ENCODE measurements around the gene VAC14.
A peak's percentile ranks its signal among the peaks of the same experiment; 100 is the strongest.
"Not testable (repeated sequence)": the region's sequence is repeated elsewhere in the genome, so short reads cannot be mapped to it uniquely, and the experiment has no call there.

VAC14 gene

DNA sequence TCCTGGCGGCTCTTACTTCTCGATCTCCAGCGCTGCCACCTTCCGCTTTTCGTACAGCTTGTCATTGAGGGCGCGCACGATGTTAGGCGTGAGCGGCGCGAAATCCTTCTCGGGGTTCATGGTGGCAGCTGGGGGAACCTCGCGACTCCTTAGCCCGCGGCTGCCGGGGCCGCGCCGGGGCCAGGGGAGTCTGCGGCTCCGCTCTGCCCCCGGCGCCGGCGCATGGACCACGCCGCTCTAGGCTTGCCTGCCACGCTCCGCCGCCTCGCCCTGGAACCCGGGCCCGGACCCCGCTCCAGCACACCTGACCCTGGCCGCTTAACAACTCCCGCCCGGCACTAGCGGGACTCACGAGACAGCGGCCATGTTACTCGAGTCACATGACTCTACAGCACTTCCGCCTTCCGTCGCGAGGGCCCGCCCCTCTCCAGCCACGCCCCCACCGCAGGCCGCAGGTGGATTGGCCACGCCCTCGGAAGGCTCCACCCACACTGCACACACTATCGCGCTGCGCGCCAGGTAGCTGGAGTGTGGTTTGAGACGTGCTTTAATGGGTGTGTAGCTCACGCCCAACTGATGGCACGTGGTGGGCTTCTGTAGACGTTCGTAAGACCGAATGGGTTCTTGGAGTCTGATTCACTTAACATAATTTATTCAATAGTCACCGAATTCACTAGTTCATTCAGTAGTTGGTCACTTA lies at the start of gene VAC14:
Gene VAC14, minus strand, starts transcription at position 378 of the 700 bp plus-strand sequence. Its CDS starts 258 bp downstream, at position 120.
- DNase-seq (ENCODE audit: low read depth in 2 of 2): peak; percentile 93

DNA sequence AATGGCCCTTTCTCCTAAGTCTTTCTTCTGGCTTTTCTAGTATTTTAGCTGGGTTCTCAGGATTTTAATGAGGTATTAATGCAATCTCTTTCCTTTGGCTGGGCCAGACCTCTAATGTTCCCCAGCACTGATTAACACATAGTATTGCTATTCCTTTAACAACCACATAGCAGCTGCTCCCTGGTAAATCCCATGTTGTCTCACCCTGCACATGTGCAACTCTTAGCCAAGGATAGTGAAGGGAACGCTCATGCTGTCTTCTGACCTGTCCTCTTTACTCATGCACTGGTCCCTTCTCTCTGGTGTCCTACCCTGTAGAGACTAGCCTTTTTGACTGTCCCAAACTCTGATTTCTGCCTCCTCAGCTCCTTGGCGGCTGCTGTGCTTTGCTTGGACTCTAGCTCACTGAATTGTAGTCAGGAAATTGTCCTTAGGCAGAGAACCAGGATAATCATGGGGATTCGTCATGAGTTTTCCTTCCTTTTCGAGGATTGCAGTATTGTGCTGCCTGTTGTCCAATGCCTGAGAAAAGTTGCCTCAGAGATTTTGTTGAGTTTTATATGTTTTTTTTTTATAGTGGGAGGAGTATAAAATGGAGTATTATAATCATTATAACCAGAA lies 22.6 kb upstream of the VAC14 start:
- not testable (repeated sequence) for DNase-seq (ENCODE audit: low read depth in 2 of 2)

DNA sequence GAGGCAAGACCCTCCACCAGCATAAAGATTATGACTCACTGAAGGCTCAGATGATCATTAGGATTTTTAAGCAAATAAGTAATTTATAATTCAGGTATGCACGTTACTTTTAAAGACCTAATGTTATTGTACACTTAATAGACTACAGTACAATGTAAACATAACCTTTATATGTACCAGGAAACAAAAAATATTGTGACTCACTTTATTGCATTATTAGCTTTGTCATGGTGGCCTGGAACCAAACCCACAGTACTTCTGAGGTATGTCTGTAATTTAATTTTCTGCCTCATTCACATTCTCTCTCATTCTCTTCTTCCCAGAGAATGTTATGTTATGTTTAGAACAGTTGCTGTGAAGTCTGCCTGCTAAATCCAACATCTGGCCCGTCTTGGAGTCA lies 21.8 kb upstream of the VAC14 start:
- DNase-seq (ENCODE audit: low read depth in 2 of 2): not testable (repeated sequence)

DNA sequence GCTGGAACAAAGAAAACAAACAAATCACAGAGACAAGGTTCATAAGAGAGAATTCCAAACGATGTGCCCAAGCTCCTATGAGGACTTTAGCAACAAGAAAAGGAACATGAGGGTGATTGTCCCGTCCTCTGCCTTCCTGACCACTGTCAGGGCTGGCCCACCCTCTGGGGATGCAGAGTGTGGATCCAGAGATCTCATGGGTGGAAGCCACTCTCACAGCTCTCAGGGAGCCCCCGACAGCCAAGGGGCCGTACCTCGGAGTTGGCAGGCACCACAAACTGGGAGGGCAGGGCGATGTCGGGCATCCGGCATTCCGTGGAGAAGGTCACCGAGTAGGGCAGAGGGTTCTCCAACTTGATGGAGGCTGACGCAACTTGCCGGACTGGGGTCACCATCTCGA lies 17.1 kb upstream of the VAC14 start:
- DNase-seq (ENCODE audit: low read depth in 2 of 2): not testable (repeated sequence)

- no peak for DNase-seq (ENCODE audit: low read depth in 2 of 2)
Measured at GRCh38 chr16:70809392-70810060, 8.6 kb upstream of the VAC14 start.

DNA sequence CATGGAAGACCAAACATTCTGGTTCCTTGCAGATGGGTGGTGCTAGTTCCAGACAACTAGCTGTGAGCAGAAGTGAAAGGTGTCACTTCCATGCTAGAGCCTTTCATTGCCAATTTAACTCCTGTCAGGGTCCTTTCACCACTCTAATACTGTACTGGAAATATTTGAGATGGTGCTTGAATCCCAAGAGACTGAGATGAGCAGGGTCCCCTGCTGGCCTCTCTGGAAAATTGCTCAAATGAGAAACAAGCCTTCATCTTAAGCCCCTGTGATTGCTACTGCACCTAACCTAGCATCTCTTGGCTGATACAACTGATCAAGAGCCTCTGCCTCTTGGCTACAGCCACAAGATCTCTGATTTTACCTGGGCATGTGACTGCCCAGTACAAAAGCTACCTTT lies 7.4 kb upstream of the VAC14 start:
- DNase-seq (ENCODE audit: low read depth in 2 of 2): no peak

- DNase-seq (ENCODE audit: low read depth in 2 of 2): no peak
Measured at GRCh38 chr16:70805787-70806186, 4.8 kb upstream of the VAC14 start.

DNA sequence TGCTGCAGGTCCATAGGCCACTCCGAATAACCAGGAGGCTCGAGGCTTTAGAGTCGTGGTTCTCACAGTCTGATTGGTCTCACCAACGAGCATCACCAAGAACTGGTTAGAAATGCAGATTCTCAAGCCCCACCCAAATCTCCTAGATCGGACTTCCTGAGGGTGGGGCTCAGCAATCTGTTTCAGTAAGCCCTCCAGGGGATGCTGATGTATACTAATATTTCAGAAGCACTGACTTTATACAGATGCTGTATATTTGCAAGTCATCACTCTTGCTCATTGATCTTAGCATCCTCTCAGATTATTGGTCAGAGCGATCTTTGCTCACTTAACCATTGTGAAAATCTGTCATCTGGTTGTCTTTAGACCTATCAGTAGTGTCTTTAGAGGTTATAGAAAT lies 4.4 kb upstream of the VAC14 start:
- no peak for DNase-seq (ENCODE audit: low read depth in 2 of 2)

- DNase-seq (ENCODE audit: low read depth in 2 of 2): no peak
Measured at GRCh38 chr16:70804734-70805169, 3.8 kb upstream of the VAC14 start.

DNA sequence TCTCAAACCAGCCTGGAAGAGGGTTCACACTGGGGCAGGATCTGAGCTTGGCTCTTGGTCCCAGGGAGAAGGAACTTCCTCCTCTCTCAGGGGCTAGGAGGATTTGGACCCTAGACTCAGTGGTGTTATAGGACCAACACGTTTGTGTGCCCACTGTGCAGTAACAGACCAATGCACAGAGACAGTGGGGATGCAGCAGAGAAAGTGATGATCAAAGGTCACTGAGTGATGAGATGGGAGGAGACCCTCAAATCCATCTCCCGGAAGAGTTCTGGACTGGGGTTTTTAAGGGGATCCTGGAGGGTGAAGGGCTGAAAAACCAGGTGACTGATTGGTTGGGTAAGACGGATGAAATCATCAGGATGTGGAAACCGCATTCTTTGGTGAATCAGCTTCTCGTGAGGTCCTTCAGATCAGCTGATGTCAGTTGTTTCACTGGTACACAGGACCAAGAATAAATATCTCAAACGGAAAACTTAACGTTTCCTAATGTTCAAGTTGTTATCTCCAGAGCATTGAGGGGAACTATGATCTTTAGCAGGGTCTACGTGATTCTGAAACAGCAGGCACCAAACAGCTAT lies 3.3 kb upstream of the VAC14 start:
- DNase-seq (ENCODE audit: low read depth in 2 of 2): no peak

DNA sequence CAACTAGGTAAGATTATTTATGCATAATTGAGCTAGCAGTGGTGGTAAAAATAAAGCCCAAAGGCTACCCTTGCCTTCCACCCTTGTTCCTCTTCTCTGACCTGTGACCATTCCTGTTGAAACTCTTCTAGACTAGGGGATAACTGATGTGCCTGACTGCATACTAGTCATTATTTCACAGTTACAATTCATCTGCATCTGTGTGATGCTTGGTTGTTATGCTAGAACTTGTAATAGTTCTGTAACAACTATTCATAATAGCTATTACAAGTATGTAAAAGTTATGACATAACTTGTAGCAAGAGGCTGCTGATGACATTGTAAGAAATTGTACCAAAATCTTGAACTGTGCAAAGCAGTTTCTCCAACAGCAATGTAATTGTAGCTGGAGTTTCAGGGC lies 2.4 kb upstream of the VAC14 start:
- DNase-seq (ENCODE audit: low read depth in 2 of 2): no peak

DNA sequence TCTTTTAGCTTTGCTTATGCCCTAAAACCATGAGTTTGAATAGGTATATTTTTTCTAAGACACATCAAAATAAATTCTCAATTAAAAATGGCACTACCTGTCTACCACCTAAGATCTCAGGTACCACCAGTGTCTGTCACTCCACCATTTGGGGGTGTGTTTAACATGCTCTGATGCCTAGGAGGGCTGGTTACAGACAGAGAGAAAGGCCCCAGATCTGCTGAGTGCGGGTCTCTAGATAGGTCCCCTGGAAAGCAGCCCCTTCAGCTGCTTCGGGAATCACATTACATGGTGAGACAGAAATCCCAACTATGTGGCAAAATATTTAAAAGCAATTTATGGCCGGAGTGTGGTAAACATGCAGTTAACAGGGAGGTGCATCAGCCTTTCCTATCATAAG lies 653 bp upstream of the VAC14 start:
- no peak for DNase-seq (ENCODE audit: low read depth in 2 of 2)

DNA sequence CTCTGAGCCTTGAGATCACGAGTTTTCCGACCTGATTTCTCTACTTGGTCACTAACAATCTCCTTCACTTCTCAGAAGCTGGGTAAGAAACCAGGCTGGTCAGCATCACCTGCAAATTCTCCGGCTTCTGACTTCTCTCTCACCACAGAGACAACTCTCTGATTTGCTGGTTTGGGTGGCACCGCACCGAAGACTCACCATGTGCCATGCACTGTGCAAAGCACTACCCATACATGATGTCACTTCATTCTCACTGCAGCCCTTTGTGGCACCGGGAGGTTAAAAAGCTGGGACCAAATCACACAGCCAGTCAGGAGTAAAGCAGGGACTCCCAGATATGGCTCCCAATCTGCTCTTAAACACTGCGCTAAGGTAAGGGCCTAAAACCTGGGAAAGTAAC lies 647 bp downstream of the VAC14 start:
- DNase-seq (ENCODE audit: low read depth in 2 of 2): no peak

- DNase-seq (ENCODE audit: low read depth in 2 of 2): no peak
Measured at GRCh38 chr16:70796301-70796700, 4.7 kb downstream of the VAC14 start.

GRCh38 chr16:70795296-70795912 lies 5.6 kb downstream of the VAC14 start:
- no peak for DNase-seq (ENCODE audit: low read depth in 2 of 2)

- no peak for DNase-seq (ENCODE audit: low read depth in 2 of 2)
Measured at GRCh38 chr16:70793851-70794502, 7.0 kb downstream of the VAC14 start.

DNA sequence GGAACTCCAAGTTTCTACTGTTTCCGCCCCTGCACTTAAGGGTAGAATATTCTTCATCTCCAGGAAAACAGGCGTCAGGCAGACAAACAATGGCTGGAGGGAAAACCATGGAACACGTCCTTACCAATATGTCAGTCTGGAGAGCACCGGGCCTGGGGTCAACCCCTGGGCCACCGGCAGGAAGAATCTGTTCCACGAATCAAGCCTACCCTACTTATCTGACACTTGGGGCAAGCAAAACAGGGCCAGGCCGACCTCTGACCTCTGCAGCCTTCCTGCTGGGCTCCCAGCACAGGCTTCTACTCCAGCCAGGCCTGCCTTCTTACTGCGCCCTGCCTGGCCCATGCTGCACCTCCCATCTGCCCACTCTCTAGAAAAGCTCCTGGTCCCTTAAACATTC lies 10.1 kb downstream of the VAC14 start:
- DNase-seq (ENCODE audit: low read depth in 2 of 2): no peak

- DNase-seq (ENCODE audit: low read depth in 2 of 2): no peak
Measured at GRCh38 chr16:70789595-70790447, 11.1 kb downstream of the VAC14 start.

DNA sequence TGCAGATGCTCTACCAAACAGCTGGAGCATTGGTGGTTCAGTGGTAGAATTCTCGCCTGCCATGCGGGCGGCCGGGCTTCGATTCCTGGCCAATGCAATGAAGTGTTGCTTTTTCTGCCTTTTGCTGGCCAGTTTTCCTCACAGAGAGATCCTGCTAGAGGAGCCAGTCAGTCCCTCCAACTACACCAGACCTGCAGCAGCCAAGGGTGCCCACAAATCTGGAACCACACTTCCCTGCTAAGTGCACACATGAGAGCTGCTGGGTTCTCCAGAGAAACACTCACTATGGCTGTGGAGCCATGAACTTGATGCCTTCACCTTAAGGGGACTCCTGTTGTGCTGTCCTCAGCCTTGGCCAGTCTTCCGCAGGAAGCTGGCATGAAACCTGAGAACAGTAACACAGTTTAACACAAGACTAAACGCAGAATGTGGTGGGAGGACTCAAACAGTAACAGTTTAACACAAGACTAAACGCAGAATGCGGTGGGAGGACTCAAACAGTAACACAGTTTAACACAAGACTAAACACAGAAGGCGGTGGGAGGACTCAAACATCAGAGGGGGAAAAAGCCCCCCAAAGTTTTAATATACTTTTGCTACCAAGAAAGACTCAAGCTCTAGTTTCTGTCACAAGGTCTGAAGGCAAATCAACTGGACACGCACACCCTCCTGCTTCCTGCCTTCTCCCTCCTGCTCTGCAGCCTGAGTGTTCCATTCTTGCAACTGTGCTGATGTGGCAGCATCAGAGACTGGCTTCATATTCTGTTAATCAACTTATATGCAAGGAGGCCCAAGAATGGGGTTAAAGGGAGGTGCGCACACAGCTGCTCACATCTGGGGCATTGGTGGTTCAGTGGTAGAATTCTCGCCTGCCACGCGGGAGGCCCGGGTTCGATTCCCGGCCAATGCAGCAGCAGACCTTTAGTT lies 12.0 kb downstream of the VAC14 start:
- DNase-seq (ENCODE audit: low read depth in 2 of 2): no peak

All from stimulated activated CD8-positive, alpha-beta memory T cell treated with anti-CD3 and anti-CD28 coated beads, Interleukin-7, amount 100 ng/mL, for 4 hours (primary cell).